Testis (tissue), 2 donors: ENCODE measurements around the gene UGT1A9.

Experiments used
- POLR2A ChIP-seq: fragments of 450-650 bp; IDR thresholded peaks from one replicate; pipeline ENCODE4 v1.6.1; 2017; ENCODE audit warnings: antibody characterized with exemption, mild to moderate bottlenecking, moderate library complexity
- TF ChIP-seq, protein P1 (sequence below), 3 experiments: fragments of 450-650 bp in 2 of 3; fragments of 200-600 bp in 1 of 3; sonication (generic) in 1 of 3; IDR thresholded peaks; one replicate each; pipeline ENCODE4 v1.5.1; 2016 to 2019; ENCODE audit warnings: antibody characterized with exemption in 3 of 3, mild to moderate bottlenecking in 2 of 3, moderate library complexity in 1 of 3

GRCh38 chr2:233802132-233802815 lies 130.6 kb downstream of the UGT1A9 start:
- TF ChIP-seq, protein P1, sequence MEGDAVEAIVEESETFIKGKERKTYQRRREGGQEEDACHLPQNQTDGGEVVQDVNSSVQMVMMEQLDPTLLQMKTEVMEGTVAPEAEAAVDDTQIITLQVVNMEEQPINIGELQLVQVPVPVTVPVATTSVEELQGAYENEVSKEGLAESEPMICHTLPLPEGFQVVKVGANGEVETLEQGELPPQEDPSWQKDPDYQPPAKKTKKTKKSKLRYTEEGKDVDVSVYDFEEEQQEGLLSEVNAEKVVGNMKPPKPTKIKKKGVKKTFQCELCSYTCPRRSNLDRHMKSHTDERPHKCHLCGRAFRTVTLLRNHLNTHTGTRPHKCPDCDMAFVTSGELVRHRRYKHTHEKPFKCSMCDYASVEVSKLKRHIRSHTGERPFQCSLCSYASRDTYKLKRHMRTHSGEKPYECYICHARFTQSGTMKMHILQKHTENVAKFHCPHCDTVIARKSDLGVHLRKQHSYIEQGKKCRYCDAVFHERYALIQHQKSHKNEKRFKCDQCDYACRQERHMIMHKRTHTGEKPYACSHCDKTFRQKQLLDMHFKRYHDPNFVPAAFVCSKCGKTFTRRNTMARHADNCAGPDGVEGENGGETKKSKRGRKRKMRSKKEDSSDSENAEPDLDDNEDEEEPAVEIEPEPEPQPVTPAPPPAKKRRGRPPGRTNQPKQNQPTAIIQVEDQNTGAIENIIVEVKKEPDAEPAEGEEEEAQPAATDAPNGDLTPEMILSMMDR (IDR thresholded peaks at IDR 0.05) = no peak
- no peak for TF ChIP-seq POLR2A
